ENCODE results near the gene IMMP2L. TPM values are rescaled to one million over a fixed set of nuclear protein-coding genes. Genes with fewer than 3 reads are reported as not detected.
"Not testable (repeated sequence)": the region's sequence is repeated elsewhere in the genome, so short reads cannot be mapped to it uniquely, and the experiment has no call there.

Gene IMMP2L
- total RNA-seq, 1 experiment from 2014 or later: 17.2 TPM

DNA sequence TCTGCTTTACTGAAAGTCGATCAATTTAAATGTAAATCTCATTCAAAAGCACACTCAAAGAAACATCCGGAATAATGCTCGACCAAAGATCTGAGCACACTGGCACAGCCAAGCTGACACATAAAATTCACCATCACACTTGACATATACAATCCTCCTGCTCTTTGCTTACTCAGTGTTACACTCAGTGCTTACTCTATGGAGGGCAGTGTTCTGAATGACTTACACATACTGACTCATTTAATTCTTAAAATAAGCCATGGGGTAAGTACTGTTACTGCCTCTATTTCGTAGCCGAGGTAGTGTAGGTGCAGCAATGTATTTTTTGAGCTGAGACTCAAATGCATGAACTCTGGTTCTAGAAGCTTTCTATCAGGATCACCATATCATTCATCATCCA lies 892.9 kb downstream of the IMMP2L start:
- no peaks in the 10 kb centered on the region; the same call in 1 of the 2 replicates for H3K9me2 ChIP-seq (replicated peaks; ENCODE audit: insufficient read depth, low read length)
- no peak overlapping the region for H3K9ac ChIP-seq (ENCODE audit: low read length)
- peaks cover 8% of the 10 kb centered on the region; the same call in 1 of the 2 replicates for H3K9me3 ChIP-seq (ENCODE audit: low read length)
- H4K20me1 ChIP-seq (ENCODE audit: insufficient read depth, low read depth, low read length): no peaks in the 10 kb centered on the region
- H3K27me3 ChIP-seq (ENCODE audit: low read length): no peaks in the 10 kb centered on the region
- H3K4me1 ChIP-seq (ENCODE audit: low read length): no peaks in the 10 kb centered on the region
- H2AFZ ChIP-seq (ENCODE audit: low read length): no peak overlapping the region
- H3K79me2 ChIP-seq (ENCODE audit: low read length): no peaks in the 10 kb centered on the region
- H3K27ac ChIP-seq (ENCODE audit: low read length): no peak overlapping the region
- no peak overlapping the region for H3K4me2 ChIP-seq (ENCODE audit: low read depth, low read length, poor library complexity, severe bottlenecking)
- no peaks in the 10 kb centered on the region for H3K36me3 ChIP-seq (ENCODE audit: insufficient read depth, low read length)
- H3K4me3 ChIP-seq (ENCODE audit: low read length): no peak overlapping the region
- no peak for DNase-seq

GRCh38 chr7:110664803-110665202 lies 897.5 kb downstream of the IMMP2L start:
- no peaks in the 10 kb centered on the region for H3K27me3 ChIP-seq (ENCODE audit: low read length)
- no peaks in the 10 kb centered on the region; the same call in 1 of the 2 replicates for H3K9me2 ChIP-seq (replicated peaks; ENCODE audit: insufficient read depth, low read length)
- H3K9me3 ChIP-seq (ENCODE audit: low read length): peaks cover 18% of the 10 kb centered on the region
- no peak for DNase-seq
- H3K9ac ChIP-seq (ENCODE audit: low read length): no peak overlapping the region
- no peaks in the 10 kb centered on the region for H3K79me2 ChIP-seq (ENCODE audit: low read length)
- H3K4me3 ChIP-seq (ENCODE audit: low read length): no peak overlapping the region
- H3K4me2 ChIP-seq (ENCODE audit: low read depth, low read length, poor library complexity, severe bottlenecking): no peak overlapping the region
- no peaks in the 10 kb centered on the region for H3K36me3 ChIP-seq (ENCODE audit: insufficient read depth, low read length)
- no peaks in the 10 kb centered on the region for H4K20me1 ChIP-seq (ENCODE audit: insufficient read depth, low read depth, low read length)
- no peaks in the 10 kb centered on the region for H3K4me1 ChIP-seq (ENCODE audit: low read length)
- no peak overlapping the region for H2AFZ ChIP-seq (ENCODE audit: low read length)
- no peak overlapping the region for H3K27ac ChIP-seq (ENCODE audit: low read length)

DNA sequence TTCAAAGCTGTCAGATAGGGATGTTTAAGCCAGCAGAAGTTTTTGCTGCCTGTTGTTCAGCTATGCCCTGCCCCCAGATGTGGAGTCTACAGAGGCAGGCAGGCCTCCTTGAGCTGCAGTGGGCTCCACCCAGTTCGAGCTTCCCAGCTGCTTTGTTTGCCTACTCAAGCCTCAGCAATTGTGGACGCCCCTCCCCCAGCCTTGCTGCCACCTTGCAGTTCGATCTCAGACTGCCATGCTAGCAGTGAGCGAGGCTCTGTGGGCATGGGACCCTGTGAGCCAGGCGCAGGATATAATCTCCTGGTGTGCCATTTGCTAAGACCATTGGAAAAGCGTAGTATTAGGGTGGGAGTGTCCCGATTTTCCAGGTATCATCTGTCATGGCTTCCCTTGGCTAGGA lies 901.7 kb downstream of the IMMP2L start:
- not testable (repeated sequence) for H3K36me3 ChIP-seq (ENCODE audit: insufficient read depth, low read length); H4K20me1 ChIP-seq (ENCODE audit: insufficient read depth, low read depth, low read length); H3K4me2 ChIP-seq (ENCODE audit: low read depth, low read length, poor library complexity, severe bottlenecking); DNase-seq; H3K4me1 ChIP-seq (ENCODE audit: low read length); H3K79me2 ChIP-seq (ENCODE audit: low read length); H3K27ac ChIP-seq (ENCODE audit: low read length); H3K4me3 ChIP-seq (ENCODE audit: low read length); H3K9me2 ChIP-seq (replicated peaks; ENCODE audit: insufficient read depth, low read length); H3K9ac ChIP-seq (ENCODE audit: low read length); H3K27me3 ChIP-seq (ENCODE audit: low read length); H2AFZ ChIP-seq (ENCODE audit: low read length)
- peaks cover 16% of the 10 kb centered on the region for H3K9me3 ChIP-seq (ENCODE audit: low read length)

- H4K20me1 ChIP-seq (ENCODE audit: insufficient read depth, low read depth, low read length): no peaks in the 10 kb centered on the region
- H3K4me2 ChIP-seq (ENCODE audit: low read depth, low read length, poor library complexity, severe bottlenecking): no peak overlapping the region
- H3K27ac ChIP-seq (ENCODE audit: low read length): no peak overlapping the region
Measured at GRCh38 chr7:110650328-110650727, 912.0 kb downstream of the IMMP2L start.

DNA sequence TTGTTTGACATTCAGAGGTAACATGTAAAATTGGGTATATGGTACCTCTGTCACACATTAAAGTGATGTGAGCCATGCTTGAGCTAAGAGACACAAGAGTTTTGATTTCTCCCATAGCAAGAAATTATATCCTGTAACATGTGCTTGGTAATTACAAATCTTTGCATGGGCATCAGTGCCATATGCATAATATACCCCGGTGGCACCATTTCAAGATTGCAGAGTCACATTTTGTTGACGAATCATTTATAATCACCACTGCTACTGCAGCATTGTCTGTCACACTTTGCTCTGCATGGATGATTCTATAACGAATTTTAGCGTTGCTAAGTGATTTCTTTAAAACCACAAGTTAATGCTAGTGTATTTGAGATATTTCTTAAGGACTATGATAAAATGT lies 915.0 kb downstream of the IMMP2L start:
- H3K27ac ChIP-seq (ENCODE audit: low read length): no peak overlapping the region
- H3K4me3 ChIP-seq (ENCODE audit: low read length): no peak overlapping the region
- H3K4me1 ChIP-seq (ENCODE audit: low read length): no peaks in the 10 kb centered on the region
- no peaks in the 10 kb centered on the region for H3K9me2 ChIP-seq (replicated peaks; ENCODE audit: insufficient read depth, low read length)
- H2AFZ ChIP-seq (ENCODE audit: low read length): no peak overlapping the region
- no peaks in the 10 kb centered on the region for H3K27me3 ChIP-seq (ENCODE audit: low read length)
- no peak for DNase-seq
- H3K4me2 ChIP-seq (ENCODE audit: low read depth, low read length, poor library complexity, severe bottlenecking): no peak overlapping the region
- H4K20me1 ChIP-seq (ENCODE audit: insufficient read depth, low read depth, low read length): no peaks in the 10 kb centered on the region
- H3K79me2 ChIP-seq (ENCODE audit: low read length): no peaks in the 10 kb centered on the region
- H3K36me3 ChIP-seq (ENCODE audit: insufficient read depth, low read length): no peaks in the 10 kb centered on the region
- H3K9me3 ChIP-seq (ENCODE audit: low read length): 0 out of 2 replicates have a peak, but pooled peaks cover 2% of the 10 kb centered on the region
- no peak overlapping the region for H3K9ac ChIP-seq (ENCODE audit: low read length)

More at GRCh38 chr7:110650328-110650727, 912.0 kb downstream of the IMMP2L start:
- Histone ChIP-seq H3K9ac (ENCODE audit: low read length) (no peak overlapping the region), H2AFZ (ENCODE audit: low read length) (no peak overlapping the region), H3K4me1 (ENCODE audit: low read length) (no peaks in the 10 kb centered on the region), H3K4me3 (ENCODE audit: low read length) (no peak overlapping the region), H3K9me2 (replicated peaks; ENCODE audit: insufficient read depth, low read length) (no peaks in the 10 kb centered on the region), H3K9me3 (ENCODE audit: low read length) (peaks cover 9% of the 10 kb centered on the region; the same call in 1 of the 2 replicates), H3K27me3 (ENCODE audit: low read length) (no peaks in the 10 kb centered on the region), H3K79me2 (ENCODE audit: low read length) (no peaks in the 10 kb centered on the region), H3K36me3 (ENCODE audit: insufficient read depth, low read length) (no peaks in the 10 kb centered on the region)
- no peak for DNase-seq

DNA sequence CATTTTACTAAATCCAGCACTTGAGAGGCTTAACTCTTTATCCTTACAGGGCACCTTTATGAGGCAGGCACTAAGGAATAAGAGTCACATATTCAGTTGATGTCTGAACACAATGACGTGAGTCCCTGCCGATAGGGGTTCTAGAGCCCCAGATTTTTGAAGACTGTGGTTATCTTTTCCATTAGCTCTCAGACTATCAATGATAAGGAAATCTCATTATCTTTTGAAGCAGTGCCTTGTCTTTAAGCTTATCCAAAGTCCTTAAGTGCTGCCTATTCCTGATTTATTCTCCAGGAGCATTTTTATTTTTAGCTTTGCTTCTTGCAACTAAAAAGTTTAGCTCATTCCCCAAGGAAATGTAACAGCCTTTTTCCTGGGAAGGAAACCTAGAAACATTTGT lies 915.5 kb downstream of the IMMP2L start:
- Histone ChIP-seq H3K4me3 (ENCODE audit: low read length) (no peak overlapping the region), H3K27ac (ENCODE audit: low read length) (no peak overlapping the region), H2AFZ (ENCODE audit: low read length) (no peak overlapping the region), H3K9me3 (ENCODE audit: low read length) (0 out of 2 replicates have a peak, but pooled peaks cover 2% of the 10 kb centered on the region), H3K4me1 (ENCODE audit: low read length) (no peaks in the 10 kb centered on the region), H3K36me3 (ENCODE audit: insufficient read depth, low read length) (no peaks in the 10 kb centered on the region), H3K9me2 (replicated peaks; ENCODE audit: insufficient read depth, low read length) (no peaks in the 10 kb centered on the region), H3K79me2 (ENCODE audit: low read length) (no peaks in the 10 kb centered on the region), H4K20me1 (ENCODE audit: insufficient read depth, low read depth, low read length) (no peaks in the 10 kb centered on the region), H3K4me2 (ENCODE audit: low read depth, low read length, poor library complexity, severe bottlenecking) (no peak overlapping the region), H3K9ac (ENCODE audit: low read length) (no peak overlapping the region), H3K27me3 (ENCODE audit: low read length) (no peaks in the 10 kb centered on the region)
- DNase-seq: no peak

DNA sequence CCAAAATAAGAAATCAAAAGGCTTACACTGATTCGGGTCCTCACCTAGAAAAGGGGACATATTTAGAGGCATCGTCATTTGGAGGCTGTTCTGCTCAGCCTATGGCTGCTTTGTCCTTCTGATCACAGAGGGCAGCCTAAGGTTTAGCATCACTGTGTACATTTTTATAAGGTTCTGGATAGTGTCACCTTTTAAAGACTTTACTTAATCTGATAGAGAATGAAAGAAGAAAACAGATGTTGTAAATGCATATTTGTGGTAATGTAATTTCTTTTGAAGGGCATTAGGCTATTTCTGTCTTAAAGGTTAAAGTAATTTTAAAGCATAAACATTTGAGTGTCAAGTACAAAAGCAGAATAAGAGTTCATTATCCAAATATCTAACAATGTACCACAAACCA lies 916.7 kb downstream of the IMMP2L start:
- H4K20me1 ChIP-seq (ENCODE audit: insufficient read depth, low read depth, low read length): no peaks in the 10 kb centered on the region
- no peak for DNase-seq
- no peak overlapping the region for H3K9ac ChIP-seq (ENCODE audit: low read length)
- no peaks in the 10 kb centered on the region for H3K9me3 ChIP-seq (ENCODE audit: low read length)
- H2AFZ ChIP-seq (ENCODE audit: low read length): no peak overlapping the region
- no peaks in the 10 kb centered on the region for H3K4me1 ChIP-seq (ENCODE audit: low read length)
- no peaks in the 10 kb centered on the region for H3K36me3 ChIP-seq (ENCODE audit: insufficient read depth, low read length)
- no peak overlapping the region for H3K27ac ChIP-seq (ENCODE audit: low read length)
- no peaks in the 10 kb centered on the region for H3K9me2 ChIP-seq (replicated peaks; ENCODE audit: insufficient read depth, low read length)
- no peaks in the 10 kb centered on the region for H3K79me2 ChIP-seq (ENCODE audit: low read length)
- H3K4me2 ChIP-seq (ENCODE audit: low read depth, low read length, poor library complexity, severe bottlenecking): no peak overlapping the region
- no peaks in the 10 kb centered on the region for H3K27me3 ChIP-seq (ENCODE audit: low read length)
- H3K4me3 ChIP-seq (ENCODE audit: low read length): no peak overlapping the region

DNA sequence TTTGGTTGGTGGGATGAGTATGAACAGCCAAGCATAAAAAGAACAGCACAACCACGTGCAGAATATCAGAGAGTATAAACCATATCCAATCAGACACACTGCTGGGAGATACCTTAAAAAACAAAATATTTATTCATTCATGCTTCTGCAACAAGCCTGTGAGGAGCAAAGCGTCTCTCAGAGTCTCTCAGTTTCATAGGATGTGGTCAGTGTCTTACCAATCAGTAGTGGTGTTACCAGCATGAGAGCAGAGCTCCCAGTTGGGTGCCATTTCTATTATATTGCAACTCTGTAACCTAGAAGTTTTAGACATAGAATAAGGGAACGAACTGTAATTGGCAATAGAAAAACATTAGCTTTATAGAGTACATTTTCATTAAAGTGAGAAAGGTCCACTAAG lies 917.2 kb downstream of the IMMP2L start:
- no peak for DNase-seq
- no peaks in the 10 kb centered on the region for H3K27me3 ChIP-seq (ENCODE audit: low read length)

GRCh38 chr7:110637252-110637651 lies 925.0 kb downstream of the IMMP2L start:
- Histone ChIP-seq H3K9me2 (replicated peaks; ENCODE audit: insufficient read depth, low read length) (no peaks in the 10 kb centered on the region), H3K4me3 (ENCODE audit: low read length) (no peak overlapping the region), H3K4me2 (ENCODE audit: low read depth, low read length, poor library complexity, severe bottlenecking) (no peak overlapping the region), H3K27ac (ENCODE audit: low read length) (no peak overlapping the region), H3K27me3 (ENCODE audit: low read length) (no peaks in the 10 kb centered on the region), H3K9ac (ENCODE audit: low read length) (no peak overlapping the region), H3K9me3 (ENCODE audit: low read length) (no peaks in the 10 kb centered on the region; the same call in 1 of the 2 replicates), H2AFZ (ENCODE audit: low read length) (no peak overlapping the region), H4K20me1 (ENCODE audit: insufficient read depth, low read depth, low read length) (no peaks in the 10 kb centered on the region), H3K36me3 (ENCODE audit: insufficient read depth, low read length) (no peaks in the 10 kb centered on the region), H3K4me1 (ENCODE audit: low read length) (no peaks in the 10 kb centered on the region), H3K79me2 (ENCODE audit: low read length) (no peaks in the 10 kb centered on the region)
- DNase-seq: no peak

More for the DNA sequence above, 917.2 kb downstream of the IMMP2L start:
- Histone ChIP-seq H3K9ac (ENCODE audit: low read length) (no peak overlapping the region), H3K4me2 (ENCODE audit: low read depth, low read length, poor library complexity, severe bottlenecking) (no peak overlapping the region), H3K9me3 (ENCODE audit: low read length) (no peaks in the 10 kb centered on the region), H3K4me1 (ENCODE audit: low read length) (no peaks in the 10 kb centered on the region), H3K79me2 (ENCODE audit: low read length) (no peaks in the 10 kb centered on the region), H3K9me2 (replicated peaks; ENCODE audit: insufficient read depth, low read length) (no peaks in the 10 kb centered on the region), H3K27ac (ENCODE audit: low read length) (no peak overlapping the region), H4K20me1 (ENCODE audit: insufficient read depth, low read depth, low read length) (no peaks in the 10 kb centered on the region), H3K4me3 (ENCODE audit: low read length) (no peak overlapping the region), H3K36me3 (ENCODE audit: insufficient read depth, low read length) (no peaks in the 10 kb centered on the region), H2AFZ (ENCODE audit: low read length) (no peak overlapping the region)

Data from Karpas-422 (cell line).